Tibial artery (tissue), 4 donors: ENCODE measurements around the gene VGLL4.

ENCODE experiments used
- DNase-seq, 2 donors: peaks; one replicate each; pipeline ENCODE4 v3.0.0-alpha.2; 2019
- H3K27ac ChIP-seq, 2 donors: fragments of 200-600 bp; sonication (generic) in 1 of 2; 1 replicate in 1 of 2; 2 replicates in 1 of 2; pipeline ENCODE4 v1.5.1; 2018 to 2019; ENCODE audit warnings: mild to moderate bottlenecking in 1 of 2
- H3K27me3 ChIP-seq, 2 donors: fragments of 200-600 bp; sonication (generic) in 1 of 2; one replicate each; pipeline versions ENCODE4 v1.5.1 to v1.6.0; 2016 to 2019
- H3K36me3 ChIP-seq, 3 donors: fragments of 200-600 bp; sonication (generic) in 2 of 3; one replicate each; pipeline ENCODE4 v1.5.1; 2016 to 2019; ENCODE audit warnings: mild to moderate bottlenecking in 2 of 3
- H3K4me1 ChIP-seq, 4 donors: fragments of 200-600 bp; sonication (generic) in 2 of 4; 1 replicate in 3 of 4; 2 replicates in 1 of 4; pipeline ENCODE4 v1.5.1; 2016 to 2019
- H3K4me3 ChIP-seq, 2 donors: fragments of 200-600 bp; sonication (generic) in 1 of 2; 1 replicate in 1 of 2; 2 replicates in 1 of 2; pipeline ENCODE4 v1.5.1; 2018 to 2019; ENCODE audit warnings: mild to moderate bottlenecking in 2 of 2
- H3K9me3 ChIP-seq, 3 donors: fragments of 200-600 bp; sonication (generic) in 1 of 3; one replicate each; pipeline ENCODE4 v1.5.1; 2016 to 2019
- intact Hi-C: fragments of 100-400 bp; cut with DNase I; formaldehyde crosslinking; loops from one replicate; pipeline ENCODE4 v1.15.0; 2023; ENCODE audit warnings: low total_unique reads
- TF ChIP-seq, protein P1 (sequence below), 2 experiments: fragments of 200-600 bp in 1 of 2; fragments of 450-650 bp in 1 of 2; IDR thresholded peaks; one replicate each; pipeline ENCODE4 v1.5.1; 2017 to 2019; ENCODE audit warnings: antibody characterized with exemption in 2 of 2, mild to moderate bottlenecking in 1 of 2, moderate library complexity in 1 of 2

Gene VGLL4

GRCh38 chr3:11658180-11658579 lies 14.5 kb upstream of the VGLL4 start:
- Histone ChIP-seq H3K4me3 (no peak overlapping the region), H3K4me1 (peaks cover 0 to 63% (median 25%) of the 10 kb centered on the region in 4 donors), H3K9me3 (no peaks in the 10 kb centered on the region), H3K36me3 (no peaks in the 10 kb centered on the region), H3K27me3 (no peaks in the 10 kb centered on the region), H3K27ac (no peak overlapping the region)
- intact Hi-C loops, result loop anchor here (5.0 to 10.0 kb wide), 2 partner anchors 149 to 383 kb away; partner anchors contain the start of gene ATG7
- no peak for DNase-seq
- TF ChIP-seq, protein P1, sequence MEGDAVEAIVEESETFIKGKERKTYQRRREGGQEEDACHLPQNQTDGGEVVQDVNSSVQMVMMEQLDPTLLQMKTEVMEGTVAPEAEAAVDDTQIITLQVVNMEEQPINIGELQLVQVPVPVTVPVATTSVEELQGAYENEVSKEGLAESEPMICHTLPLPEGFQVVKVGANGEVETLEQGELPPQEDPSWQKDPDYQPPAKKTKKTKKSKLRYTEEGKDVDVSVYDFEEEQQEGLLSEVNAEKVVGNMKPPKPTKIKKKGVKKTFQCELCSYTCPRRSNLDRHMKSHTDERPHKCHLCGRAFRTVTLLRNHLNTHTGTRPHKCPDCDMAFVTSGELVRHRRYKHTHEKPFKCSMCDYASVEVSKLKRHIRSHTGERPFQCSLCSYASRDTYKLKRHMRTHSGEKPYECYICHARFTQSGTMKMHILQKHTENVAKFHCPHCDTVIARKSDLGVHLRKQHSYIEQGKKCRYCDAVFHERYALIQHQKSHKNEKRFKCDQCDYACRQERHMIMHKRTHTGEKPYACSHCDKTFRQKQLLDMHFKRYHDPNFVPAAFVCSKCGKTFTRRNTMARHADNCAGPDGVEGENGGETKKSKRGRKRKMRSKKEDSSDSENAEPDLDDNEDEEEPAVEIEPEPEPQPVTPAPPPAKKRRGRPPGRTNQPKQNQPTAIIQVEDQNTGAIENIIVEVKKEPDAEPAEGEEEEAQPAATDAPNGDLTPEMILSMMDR (IDR thresholded peaks at IDR 0.05), result no peak

DNA sequence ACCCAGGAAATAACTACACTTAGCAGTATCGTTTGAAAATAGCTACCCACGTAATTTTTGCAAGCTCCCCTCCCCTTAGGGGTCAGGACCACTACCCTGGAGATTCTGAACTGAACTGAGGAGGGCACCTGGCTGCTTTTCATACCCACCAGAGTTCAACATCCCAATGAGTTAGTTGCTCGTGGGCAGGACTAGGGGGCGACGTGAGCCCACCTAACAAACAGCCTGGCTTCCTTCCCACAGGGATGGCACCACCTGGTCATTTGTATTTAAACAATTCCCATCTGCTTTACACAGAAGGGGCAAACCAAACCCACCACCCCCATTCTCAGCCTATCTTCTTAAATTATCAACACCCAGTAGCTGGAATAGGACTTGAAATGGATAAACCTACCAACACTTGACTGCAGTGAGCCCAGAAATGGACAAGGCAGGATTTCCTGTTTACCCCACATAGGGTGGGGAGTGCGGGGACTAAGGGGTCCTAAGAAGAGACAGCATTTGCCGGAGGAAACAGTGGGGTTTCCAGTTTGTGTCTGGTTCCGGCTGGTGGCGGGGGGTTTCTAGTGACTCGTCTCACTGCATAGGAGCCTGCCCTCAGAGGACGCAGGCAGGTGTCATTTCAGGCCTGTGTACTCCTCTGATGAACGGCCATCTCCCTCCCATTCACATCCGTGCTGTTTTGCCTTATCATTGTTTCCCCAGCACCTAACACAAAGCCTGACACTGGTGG lies 11.6 kb upstream of the VGLL4 start:
- Histone ChIP-seq H3K27me3 (no peaks in the 10 kb centered on the region), H3K4me3 (no peak overlapping the region), H3K36me3 (no peaks in the 10 kb centered on the region), H3K9me3 (no peaks in the 10 kb centered on the region), H3K4me1 (peaks cover 0 to 55% (median 11%) of the 10 kb centered on the region in 4 donors), H3K27ac (no peak overlapping the region)
- intact Hi-C loops, result loop anchor here (5.0 to 10.0 kb wide), 2 partner anchors 152 to 381 kb away; partner anchors contain the start of gene ATG7
- TF ChIP-seq, protein P1 (IDR thresholded peaks at IDR 0.05), result peak in 1 of 2 experiments; percentile 6
- DNase-seq, result no peak

- Histone ChIP-seq H3K27me3 (no peaks in the 10 kb centered on the region), H3K4me1 (peaks cover 0 to 49% (median 9%) of the 10 kb centered on the region in 4 donors), H3K36me3 (no peaks in the 10 kb centered on the region), H3K9me3 (no peaks in the 10 kb centered on the region), H3K27ac (no peak overlapping the region), H3K4me3 (no peak overlapping the region)
- intact Hi-C loops, result loop anchor here (10.0 kb wide), 1 partner anchor 379 kb away; the partner anchor contains the start of gene ATG7
- no peak for DNase-seq
- TF ChIP-seq, protein P1 (IDR thresholded peaks at IDR 0.05), result no peak
Measured at GRCh38 chr3:11654166-11654565, 10.5 kb upstream of the VGLL4 start.

DNA sequence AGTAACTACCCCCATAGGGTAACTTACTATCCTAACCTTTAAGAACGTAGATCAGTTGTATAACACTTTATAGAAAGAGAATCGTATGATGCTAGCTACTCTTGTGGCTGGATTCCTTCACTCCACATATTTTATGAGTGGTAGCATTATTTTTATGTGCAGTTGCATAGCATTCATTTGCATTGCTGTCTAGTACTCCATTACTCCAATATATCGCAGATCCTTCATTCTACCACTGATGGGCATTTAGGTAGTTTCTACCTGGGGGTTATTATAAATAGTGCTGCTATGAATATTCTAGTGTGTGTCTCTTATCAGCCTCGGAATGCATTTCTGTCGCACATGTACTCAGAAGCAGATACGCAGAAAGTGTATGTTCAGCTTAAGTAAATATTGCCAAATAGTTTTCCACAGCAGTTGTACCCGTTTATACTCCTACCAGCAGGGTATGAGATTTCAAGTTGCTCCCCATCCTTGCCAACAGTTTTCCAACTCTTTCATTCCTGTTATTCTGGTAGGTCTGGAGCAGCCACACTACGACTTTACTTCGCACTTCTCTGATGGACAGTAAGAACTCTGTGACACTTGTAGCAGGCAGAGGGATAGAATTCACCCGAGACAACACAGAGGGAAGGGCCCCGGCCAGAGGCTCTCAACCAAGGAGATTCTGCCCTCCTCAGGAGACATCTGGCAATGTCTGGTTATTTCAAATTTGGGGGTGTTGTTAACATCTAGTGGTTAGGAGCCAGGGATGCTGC lies 9.8 kb upstream of the VGLL4 start:
- Histone ChIP-seq H3K36me3 (no peaks in the 10 kb centered on the region), H3K9me3 (no peaks in the 10 kb centered on the region), H3K4me1 (peaks cover 0 to 48% (median 11%) of the 10 kb centered on the region in 4 donors), H3K4me3 (no peak overlapping the region), H3K27ac (no peak overlapping the region), H3K27me3 (no peaks in the 10 kb centered on the region)
- intact Hi-C loops, result loop anchor here (10.0 kb wide), 1 partner anchor 379 kb away; the partner anchor contains the start of gene ATG7
- no peak for DNase-seq
- TF ChIP-seq, protein P1 (IDR thresholded peaks at IDR 0.05), result peak in 1 of 2 experiments; percentile 9

DNA sequence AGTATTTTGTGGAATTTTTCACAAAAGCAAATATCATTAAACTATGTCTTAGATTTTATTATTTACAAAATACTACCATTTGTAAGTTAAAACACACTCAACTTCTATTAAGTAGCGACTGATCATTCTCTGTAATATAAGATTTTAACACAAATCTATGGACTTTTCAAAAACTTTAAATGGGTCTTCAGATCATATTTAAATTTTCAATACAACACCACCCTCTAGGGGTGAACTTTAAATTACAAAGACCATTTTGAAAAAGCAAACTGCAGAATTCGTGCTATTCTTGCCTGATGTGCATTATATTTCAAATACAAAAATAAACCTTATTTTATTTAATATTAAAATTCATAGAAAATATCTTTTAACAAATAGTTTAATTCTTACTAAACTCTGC lies 8.2 kb upstream of the VGLL4 start:
- peaks cover 0 to 47% (median 11%) of the 10 kb centered on the region in 4 donors for H3K4me1 ChIP-seq
- no peaks in the 10 kb centered on the region for H3K27me3 ChIP-seq
- H3K27ac ChIP-seq, result peak overlapping the region in 1 of 2 donors; percentile 25
- no peaks in the 10 kb centered on the region for H3K9me3 ChIP-seq
- DNase-seq, result no peak
- H3K4me3 ChIP-seq, result no peak overlapping the region
- intact Hi-C loops, result loop anchor here (2.0 to 10.0 kb wide), 2 partner anchors 275 to 377 kb away; partner anchors contain the start of gene ATG7
- H3K36me3 ChIP-seq, result no peaks in the 10 kb centered on the region
- TF ChIP-seq, protein P1 (IDR thresholded peaks at IDR 0.05), result peak; percentile 43 to 56
